H1 (cell line): ENCODE results near the gene TWNK. TPM values are rescaled to one million over a fixed set of nuclear protein-coding genes. Genes with fewer than 3 reads are reported as not detected.

Experiments
- CTCF ChIA-PET: fragments of 300-600 bp; sonication (Branson Sonifier 250); formaldehyde crosslinking; loops from one replicate; lab custom pipeline; 2021; ENCODE audit not compliant: partially characterized antibody; lab: Charles Lee
- POLR2A ChIA-PET: fragments of 300-600 bp; sonication (Branson Sonifier 250); formaldehyde crosslinking; loops from one replicate; lab custom pipeline; 2021; ENCODE audit warnings: inconsistent platforms; ENCODE audit not compliant: partially characterized antibody; lab: Charles Lee
- DNase-seq, 2 experiments: peaks; one replicate each; pipeline versions ENCODE4 v3.0.0 to v3.0.0-alpha.2; 2010 to 2022; ENCODE audit warnings: low spot score in 2 of 2, low read depth in 1 of 2, mixed read lengths in 1 of 2
- FAIRE-seq: peaks from 2 replicates; lab custom pipeline; 2011; peaks lifted over from hg19 to GRCh38; lab: Jason Lieb, UNC
- H2AFZ ChIP-seq: 2 replicates; pipeline ENCODE4 v1.8.1; 2012; ENCODE audit warnings: low read length, inconsistent platforms
- H2AK5ac ChIP-seq: 2 replicates; pipeline ENCODE4 v1.6.1; 2013; ENCODE audit warnings: low read depth, low read length
- H2BK120ac ChIP-seq: replicated peaks from 2 replicates; pipeline ENCODE3; 2013; ENCODE audit warnings: low read depth, low read length, inconsistent platforms
- H2BK12ac ChIP-seq: 2 replicates; pipeline ENCODE4 v1.6.1; 2013; ENCODE audit warnings: low read depth, low read length
- H2BK15ac ChIP-seq: 2 replicates; pipeline ENCODE4 v1.6.1; 2013; ENCODE audit warnings: low read length
- H2BK20ac ChIP-seq: 2 replicates; pipeline ENCODE4 v1.6.1; 2013; ENCODE audit warnings: low read length
- H2BK5ac ChIP-seq: 2 replicates; pipeline ENCODE4 v1.6.1; 2013; ENCODE audit warnings: low read depth, low read length
- H3K14ac ChIP-seq: 2 replicates; pipeline ENCODE4 v1.6.1; 2013; ENCODE audit warnings: inconsistent platforms; ENCODE audit not compliant: insufficient read length
- H3K18ac ChIP-seq: 2 replicates; pipeline ENCODE4 v1.6.1; 2013; ENCODE audit warnings: low read length; ENCODE audit errors: extremely low read depth
- H3K23ac ChIP-seq: 2 replicates; pipeline ENCODE4 v1.6.1; 2013; ENCODE audit warnings: inconsistent platforms; ENCODE audit not compliant: insufficient read length
- H3K23me2 ChIP-seq: 2 replicates; pipeline ENCODE4 v1.6.1; 2013; ENCODE audit warnings: low read depth, low read length
- H3K27ac ChIP-seq: 2 replicates; pipeline ENCODE4 v1.6.1; 2011; ENCODE audit warnings: low read depth, low read length, inconsistent platforms
- H3K27me3 ChIP-seq, 4 experiments: replicated peaks in 1 of 4; 1 replicate in 1 of 4; 2 replicates in 3 of 4; pipeline versions ENCODE4 v1.6.1 to v1.8.1; 2011 to 2013; ENCODE audit warnings: low read length in 3 of 4, mild to moderate bottlenecking in 3 of 4, inconsistent platforms in 2 of 4, mixed read lengths in 2 of 4, moderate library complexity in 1 of 4; ENCODE audit not compliant: control insufficient read depth in 3 of 4, insufficient read depth in 3 of 4; ENCODE audit errors: extremely low read depth in 1 of 4
- H3K36me3 ChIP-seq, 4 experiments: 2 replicates each; pipeline versions ENCODE4 v1.6.1 to v1.8.1; 2011 to 2013; ENCODE audit warnings: mild to moderate bottlenecking in 4 of 4, low read length in 3 of 4, moderate library complexity in 2 of 4, control low read depth in 1 of 4, inconsistent platforms in 1 of 4; ENCODE audit not compliant: insufficient read depth in 4 of 4, control insufficient read depth in 2 of 4
- H3K4ac ChIP-seq: replicated peaks from 2 replicates; pipeline ENCODE3; 2013; ENCODE audit warnings: low read length, low read depth, mixed read lengths, inconsistent platforms; ENCODE audit not compliant: insufficient read length
- H3K4me1 ChIP-seq, 4 experiments: replicated peaks in 1 of 4; 1 replicate in 1 of 4; 2 replicates in 3 of 4; pipeline versions ENCODE4 v1.6.1 to v1.8.1; 2011 to 2013; ENCODE audit warnings: low read length in 3 of 4, inconsistent platforms in 2 of 4, mixed read lengths in 1 of 4; ENCODE audit not compliant: insufficient read depth in 4 of 4, control insufficient read depth in 3 of 4
- H3K4me2 ChIP-seq, 2 experiments: 2 replicates each; pipeline versions ENCODE4 v1.6.1 to v1.8.1; 2011 to 2013; ENCODE audit warnings: low read depth in 2 of 2, low read length in 2 of 2, control low read depth in 1 of 2, inconsistent platforms in 1 of 2, mild to moderate bottlenecking in 1 of 2; ENCODE audit not compliant: insufficient read depth in 1 of 2
- H3K4me3 ChIP-seq, 4 experiments: fragments of 200-600, 300-600 bp in 1 of 4; sonication (generic), shearing (Covaris generic), sonication (Bioruptor Twin) in 1 of 4; 2 replicates each; pipeline versions ENCODE4 v1.5.1 to v1.8.1; 2011 to 2016; ENCODE audit warnings: low read length in 4 of 4, low read depth in 3 of 4, control low read depth in 2 of 4, inconsistent platforms in 2 of 4, mild to moderate bottlenecking in 2 of 4, mixed read lengths in 1 of 4, moderate library complexity in 1 of 4; ENCODE audit not compliant: insufficient read depth in 2 of 4; ENCODE audit errors: extremely low read depth in 1 of 4
- H3K56ac ChIP-seq: replicated peaks from 2 replicates; pipeline ENCODE3; 2013; ENCODE audit warnings: low read depth, mild to moderate bottlenecking, mixed read lengths, low read length, inconsistent platforms; ENCODE audit not compliant: insufficient read length
- H3K79me1 ChIP-seq: 2 replicates; pipeline ENCODE4 v1.6.1; 2013; ENCODE audit warnings: low read depth, low read length, control low read depth
- H3K79me2 ChIP-seq, 2 experiments: 2 replicates each; pipeline versions ENCODE4 v1.6.1 to v1.8.1; 2012 to 2013; ENCODE audit warnings: low read length in 2 of 2, mild to moderate bottlenecking in 2 of 2, inconsistent platforms in 1 of 2; ENCODE audit not compliant: insufficient read depth in 2 of 2, control insufficient read depth in 1 of 2
- H3K9ac ChIP-seq, 4 experiments: replicated peaks in 1 of 4; 1 replicate in 1 of 4; 2 replicates in 3 of 4; pipeline versions ENCODE4 v1.6.1 to v1.8.1; 2011 to 2013; ENCODE audit warnings: low read depth in 3 of 4, low read length in 3 of 4, control low read depth in 2 of 4, mild to moderate bottlenecking in 2 of 4, moderate library complexity in 2 of 4, inconsistent platforms in 1 of 4; ENCODE audit errors: extremely low read depth in 1 of 4
- H3K9me3 ChIP-seq, 2 experiments: 2 replicates each; pipeline versions ENCODE4 v1.6.1 to v1.8.1; 2012 to 2013; ENCODE audit warnings: mild to moderate bottlenecking in 2 of 2, moderate library complexity in 2 of 2, control low read depth in 1 of 2, inconsistent platforms in 1 of 2, low read depth in 1 of 2, low read length in 1 of 2, mixed read lengths in 1 of 2; ENCODE audit not compliant: insufficient read depth in 2 of 2
- H4K20me1 ChIP-seq, 2 experiments: replicated peaks in 1 of 2; 2 replicates each; pipeline versions ENCODE3 to v1.8.1; 2011 to 2013; ENCODE audit warnings: inconsistent platforms in 2 of 2, low read length in 2 of 2, mild to moderate bottlenecking in 1 of 2; ENCODE audit not compliant: insufficient read depth in 2 of 2, control insufficient read depth in 1 of 2
- H4K5ac ChIP-seq: 2 replicates; pipeline ENCODE4 v1.6.1; 2013; ENCODE audit warnings: low read length, low read depth, mixed read lengths, inconsistent platforms; ENCODE audit not compliant: insufficient read length
- H4K8ac ChIP-seq: 2 replicates; pipeline ENCODE4 v1.8.0; 2013; ENCODE audit warnings: mild to moderate bottlenecking, moderate library complexity, low read length, inconsistent platforms; ENCODE audit not compliant: insufficient read depth; ENCODE audit errors: extremely low read depth
- H4K91ac ChIP-seq: replicated peaks from 2 replicates; pipeline ENCODE3; 2013; ENCODE audit warnings: low read length, mixed read lengths, inconsistent platforms; ENCODE audit not compliant: insufficient read length
- CREB1 ChIP-seq: IDR thresholded peaks from 2 replicates; pipeline ENCODE4 v1.6.1; 2012; ENCODE audit warnings: inconsistent platforms
- NRF1 ChIP-seq: IDR thresholded peaks from 2 replicates; pipeline ENCODE4 v1.6.1; 2011; ENCODE audit warnings: mild to moderate bottlenecking, low read depth, low read length, improper control_type of control experiment
- WGBS, 2 experiments: shearing (Covaris generic) in 1 of 2; methylation state at CpG; one replicate each; pipeline versions ENCODE4 v1.1.6 to v1.1.7; 2013 to 2015; ENCODE audit warnings: low lambda C conversion rate in 2 of 2, mixed read lengths in 2 of 2, inconsistent platforms in 1 of 2, low coverage in 1 of 2, missing lambda C conversion rate in 1 of 2; ENCODE audit not compliant: insufficient replicate concordance in 2 of 2, insufficient coverage in 1 of 2, insufficient read length in 1 of 2; ENCODE audit errors: extremely low coverage in 1 of 2, missing lambda C conversion rate in 1 of 2; 5-methylcytosine and 5-hydroxymethylcytosine counted together
- polyA plus RNA-seq, 7 experiments: library from polyadenylated mRNA; depleted of rRNA in 3 of 7; stranded (reverse) in 5 of 7; unstranded in 2 of 7; fragments of >200 nt in 5 of 7; fragments of 200-250 nt in 2 of 7; gene quantifications; 1 replicate in 5 of 7; 2 replicates in 1 of 7; 4 replicates in 1 of 7; pipeline versions ENCODE4 v1.2.1 to v1.2.3, GENCODE V29; 2011 to 2013; ENCODE audit warnings: missing spikeins in 2 of 7, mixed read lengths in 2 of 7
- total RNA-seq: library from RNA; stranded (reverse); fragmentation: NEBNext Ultra II Directional; extraction: Animal tissue kit (Norgen Biotek cat#: 25700); gene quantifications from 2 replicates; pipeline ENCODE4 v1.2.1, GENCODE V29; 2021

Gene TWNK
- total and polyA plus RNA-seq, 2 of the 8 experiments (the other 6 are each of a cell fraction or from before 2014, with no cell fraction given): 15.4 to 32.5 TPM

DNA sequence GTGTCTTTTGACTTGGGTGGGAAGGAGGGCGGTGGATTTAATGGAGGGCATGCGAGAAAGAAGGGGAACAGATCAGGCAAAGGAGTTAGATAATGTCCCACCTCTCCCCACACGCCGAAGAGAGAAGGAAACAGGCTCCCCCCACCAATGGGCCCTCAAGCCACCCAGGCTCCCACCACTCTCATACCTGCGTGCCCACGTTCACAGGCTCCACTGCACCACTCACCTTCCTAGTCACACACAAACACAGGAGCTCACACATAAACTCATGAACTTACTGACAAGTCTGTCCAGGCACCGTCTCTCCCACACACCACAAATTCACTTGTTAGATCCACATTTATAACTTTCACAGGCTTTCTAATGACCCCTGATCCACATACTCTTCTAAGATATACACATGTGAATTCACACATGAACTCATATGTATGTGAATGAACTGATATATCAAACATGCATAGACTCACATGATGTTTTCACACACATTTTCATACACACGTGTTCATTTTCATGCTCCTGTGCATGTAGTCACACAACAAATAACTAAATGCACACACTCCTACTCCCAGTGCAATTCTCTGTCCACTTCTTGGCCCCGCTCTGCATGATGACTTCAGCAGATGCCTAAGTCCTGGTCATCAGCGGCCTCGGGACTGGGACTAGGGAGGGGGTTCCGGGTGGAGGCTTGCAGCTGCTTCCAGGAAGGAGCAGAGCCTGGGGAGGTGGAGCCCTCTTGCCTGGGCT lies 13.7 kb downstream of the TWNK start:
- CTCF ChIA-PET: interaction anchor here (0.9 to 26.8 kb wide), 6 partner anchors 6 to 121 kb away, joined by 3 to 464 read pairs (median 4); no protein-coding TSS in a partner anchor
- no peak overlapping the region for H3K14ac ChIP-seq
- peaks cover 6% of the 10 kb centered on the region; the same call in 1 of the 2 replicates for H3K79me1 ChIP-seq
- no peak overlapping the region for H3K23ac ChIP-seq
- H3K4me2 ChIP-seq: peak overlapping the region; percentile 90 to 93
- peaks cover 1 to 13% of the 10 kb centered on the region in 2 experiments for H4K20me1 ChIP-seq
- H3K56ac ChIP-seq: peak overlapping the region; percentile 17
- H2BK5ac ChIP-seq: peak overlapping the region; percentile 64; the same call in 1 of the 2 replicates
- H2AFZ ChIP-seq: no peak overlapping the region
- 81% methylated on average over 10 of the region's 12 CpGs; no CpG with 5 or more reads in 1 of the 2 experiments for WGBS, 2 experiments
- H3K27me3 ChIP-seq: no peaks in the 10 kb centered on the region
- H4K5ac ChIP-seq: no peak overlapping the region
- peak overlapping the region; percentile 48; the same call in 1 of the 2 replicates for H2BK15ac ChIP-seq
- no peak overlapping the region for H3K27ac ChIP-seq
- 0 out of 2 replicates have a peak overlapping the region, but pooled peaks have one; percentile 46 for H2BK12ac ChIP-seq
- H3K4me3 ChIP-seq: peak overlapping the region in 2 of 4 experiments; percentile 76 to 90; a peak in 3 of 8 replicates
- H3K23me2 ChIP-seq: peaks cover 17% of the 10 kb centered on the region
- H2BK20ac ChIP-seq: no peak overlapping the region
- no peaks in the 10 kb centered on the region for H3K9me3 ChIP-seq
- H3K4ac ChIP-seq: peak overlapping the region; percentile 76
- H3K4me1 ChIP-seq: peaks cover 4 to 24% (median 14%) of the 10 kb centered on the region in 4 experiments
- DNase-seq: no peak
- 0 out of 2 replicates have a peak overlapping the region, but pooled peaks have one; percentile 24 for H3K18ac ChIP-seq
- POLR2A ChIA-PET: interaction anchor here (1.4 to 12.6 kb wide), 3 partner anchors 8 to 12 kb away, joined by 3 to 143 read pairs (median 4); no protein-coding TSS in a partner anchor
- H3K79me2 ChIP-seq: peaks cover 0 to 33% of the 10 kb centered on the region in 2 experiments; a peak in 2 of 4 replicates
- peaks cover 9 to 32% (median 23%) of the 10 kb centered on the region in 4 experiments; a peak in 7 of 8 replicates for H3K36me3 ChIP-seq
- H3K9ac ChIP-seq: peak overlapping the region in 2 of 4 experiments; percentile 88 to 89; a peak in 4 of 7 replicates
- H4K91ac ChIP-seq: peak overlapping the region; percentile 26
- no peak overlapping the region for H4K8ac ChIP-seq
- H2BK120ac ChIP-seq: no peak overlapping the region
- H2AK5ac ChIP-seq: no peak overlapping the region; the same call in 1 of the 2 replicates
- FAIRE-seq: no peak
- TF ChIP-seq CREB1 (no peak), NRF1 (no peak)
